ENCODE data around the gene TTC21B.

The TTC21B gene

DNA sequence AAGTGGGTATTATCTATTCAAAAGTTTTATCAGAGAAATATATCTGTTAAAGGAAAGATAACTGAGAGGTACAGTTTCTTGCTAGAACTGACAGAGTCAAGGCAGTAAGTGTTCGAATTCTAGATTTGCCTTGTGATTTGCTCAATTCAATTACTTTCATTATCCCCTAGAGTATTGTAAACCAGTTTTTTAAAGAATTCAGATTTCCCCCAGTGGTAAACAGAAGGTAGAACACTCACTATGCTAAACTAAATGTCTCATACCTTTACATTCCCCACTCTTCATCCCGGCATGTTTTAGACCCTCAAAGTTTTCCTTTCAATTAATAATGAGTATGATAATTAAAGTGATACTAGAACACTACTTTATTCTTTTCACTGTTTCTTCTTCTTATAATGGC is 28.6 kb downstream of the TTC21B start:
- no peak for DNase-seq (ENCODE audit: low read depth)

GRCh38 chr2:165920748-165921147 is 32.8 kb downstream of the TTC21B start:
- DNase-seq (ENCODE audit: low read depth): no peak

DNA sequence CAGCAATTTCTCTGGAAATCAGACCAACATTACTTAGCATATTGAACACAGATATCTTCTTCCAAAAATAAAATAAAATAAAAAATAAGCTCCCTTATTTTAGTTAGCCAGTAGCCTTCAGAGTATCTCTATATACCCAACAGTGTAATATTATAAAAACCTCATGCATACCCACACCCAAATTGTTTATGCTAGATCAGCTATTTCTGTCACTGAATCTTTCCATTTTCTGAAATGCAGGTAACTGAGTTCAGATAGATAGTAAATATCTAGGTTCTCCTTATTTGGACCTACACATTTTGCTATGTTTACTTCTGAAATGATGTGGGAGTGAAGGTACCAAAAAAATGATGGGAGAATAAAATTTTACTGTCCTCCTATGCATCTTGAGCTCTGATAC is 39.9 kb downstream of the TTC21B start:
- no peak for DNase-seq (ENCODE audit: low read depth)

GRCh38 chr2:165911981-165912380 is 41.6 kb downstream of the TTC21B start:
- no peak for DNase-seq (ENCODE audit: low read depth)

DNA sequence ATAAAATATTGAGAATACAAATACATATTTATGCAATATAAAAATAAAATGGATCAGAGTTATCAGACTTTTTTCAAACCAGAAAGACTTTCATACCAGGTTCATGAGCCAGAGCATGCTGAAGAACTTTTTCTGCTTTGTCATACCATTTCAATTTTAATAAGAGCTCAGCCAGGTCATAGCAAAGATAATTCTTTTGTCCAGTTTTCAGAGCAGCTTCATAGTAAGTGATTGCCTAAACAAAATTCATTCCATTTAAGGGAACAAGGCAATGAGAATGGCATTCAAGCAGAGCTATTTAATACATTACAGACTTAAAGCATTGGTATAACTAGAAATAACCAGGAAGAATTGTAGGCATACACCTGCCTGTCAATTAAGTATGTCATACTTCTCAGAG is 42.3 kb downstream of the TTC21B start:
- DNase-seq (ENCODE audit: low read depth): no peak

DNA sequence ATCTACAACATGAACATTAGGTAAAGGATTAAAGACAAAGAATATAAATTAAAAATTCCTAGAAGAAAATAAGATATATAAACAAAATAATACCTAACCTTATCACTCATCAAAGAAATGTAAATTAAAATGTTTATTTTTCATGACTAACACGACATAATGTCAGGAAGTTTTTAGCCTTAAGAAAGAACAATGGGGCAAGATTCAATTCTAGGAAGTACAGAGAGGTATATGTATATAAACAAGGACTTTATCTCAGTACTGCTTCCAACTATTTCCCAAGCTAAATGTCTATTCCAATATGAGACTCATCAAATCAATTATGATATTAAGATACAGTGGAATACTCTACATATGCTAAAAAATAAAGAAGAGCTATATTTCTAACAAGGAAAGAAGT is 44.1 kb downstream of the TTC21B start:
- no peak for DNase-seq (ENCODE audit: low read depth)

GRCh38 chr2:165905854-165906253 is 47.7 kb downstream of the TTC21B start:
- DNase-seq (ENCODE audit: low read depth): no peak

- no peak for DNase-seq (ENCODE audit: low read depth)
Observed at GRCh38 chr2:165905269-165905668, 48.3 kb downstream of the TTC21B start.

GRCh38 chr2:165904432-165904831 is 49.1 kb downstream of the TTC21B start:
- DNase-seq (ENCODE audit: low read depth): no peak

GRCh38 chr2:165903406-165903805 is 50.2 kb downstream of the TTC21B start:
- no peak for DNase-seq (ENCODE audit: low read depth)

DNA sequence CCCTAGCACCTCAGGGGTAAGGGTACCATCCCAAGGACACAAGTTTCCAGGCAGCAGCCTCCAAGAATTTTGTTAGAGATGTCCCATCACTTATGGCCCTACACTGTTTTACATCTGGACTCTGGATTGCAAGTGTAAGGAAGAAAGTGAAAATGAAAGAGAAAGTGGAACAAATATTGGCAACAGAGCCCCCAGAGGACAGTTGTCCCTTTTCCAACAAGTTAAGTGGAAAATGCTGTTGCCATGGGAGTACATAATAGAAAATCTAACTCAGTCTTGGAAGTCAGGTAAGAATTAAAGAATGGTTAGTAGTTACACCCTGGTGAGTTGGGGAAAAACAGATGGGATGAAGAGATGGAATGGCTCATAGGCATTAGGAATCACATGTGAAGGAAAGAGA is 50.6 kb downstream of the TTC21B start:
- DNase-seq (ENCODE audit: low read depth): no peak

DNA sequence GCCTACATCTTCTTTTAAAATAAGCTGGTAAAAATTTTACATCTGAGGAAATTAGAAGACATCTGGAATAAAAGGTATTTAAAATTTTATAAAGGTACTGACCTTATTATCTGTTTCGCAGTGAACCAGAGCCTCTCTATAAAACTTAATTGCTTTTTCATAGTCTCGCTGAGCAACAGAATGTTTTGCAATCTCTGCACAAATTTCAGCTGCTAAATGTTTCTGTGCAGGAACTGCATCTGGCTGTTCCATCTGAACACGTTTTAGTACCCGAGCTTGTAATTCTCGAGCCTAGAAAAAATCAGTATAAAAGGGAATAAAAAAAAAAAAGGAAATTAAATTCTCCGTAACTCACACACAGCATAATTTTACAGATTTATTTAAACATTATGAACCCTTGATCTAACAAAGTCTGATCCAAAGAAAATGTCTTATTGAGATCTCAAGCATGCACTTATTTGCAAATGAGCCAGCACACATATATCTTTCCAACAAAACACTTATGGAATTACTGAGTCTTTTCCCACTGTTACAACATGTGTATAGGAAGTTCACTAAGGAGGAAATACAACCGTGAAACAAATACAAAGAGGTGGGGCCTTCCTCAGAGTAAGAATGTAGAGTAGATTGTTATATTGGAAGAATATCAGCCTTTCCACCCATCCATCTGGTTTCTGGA is 51.8 kb downstream of the TTC21B start:
- DNase-seq (ENCODE audit: low read depth): no peak

- DNase-seq (ENCODE audit: low read depth): no peak
Observed at GRCh38 chr2:165899311-165899710, 54.3 kb downstream of the TTC21B start.

DNA sequence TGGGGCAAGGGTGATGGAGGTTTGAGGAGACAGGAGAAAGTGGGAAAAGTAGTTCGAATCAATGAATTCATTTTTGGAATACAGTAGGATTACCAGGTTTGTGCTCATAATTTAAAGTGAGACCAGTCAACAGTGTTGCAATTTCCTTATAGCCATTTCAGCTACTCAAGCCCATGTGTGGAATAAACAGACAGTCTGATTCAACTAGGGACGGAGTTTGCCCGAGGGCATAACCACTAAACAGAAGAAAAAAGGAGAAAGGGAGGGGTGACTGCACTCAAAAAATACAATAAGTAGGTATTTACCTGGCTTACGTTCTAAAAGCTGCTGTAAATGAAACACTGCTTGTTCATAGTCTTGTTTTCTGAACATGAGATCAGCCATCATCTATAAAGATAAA is 55.2 kb downstream of the TTC21B start:
- DNase-seq (ENCODE audit: low read depth): no peak

- DNase-seq (ENCODE audit: low read depth): no peak
Observed at GRCh38 chr2:165897726-165898125, 55.9 kb downstream of the TTC21B start.

DNA sequence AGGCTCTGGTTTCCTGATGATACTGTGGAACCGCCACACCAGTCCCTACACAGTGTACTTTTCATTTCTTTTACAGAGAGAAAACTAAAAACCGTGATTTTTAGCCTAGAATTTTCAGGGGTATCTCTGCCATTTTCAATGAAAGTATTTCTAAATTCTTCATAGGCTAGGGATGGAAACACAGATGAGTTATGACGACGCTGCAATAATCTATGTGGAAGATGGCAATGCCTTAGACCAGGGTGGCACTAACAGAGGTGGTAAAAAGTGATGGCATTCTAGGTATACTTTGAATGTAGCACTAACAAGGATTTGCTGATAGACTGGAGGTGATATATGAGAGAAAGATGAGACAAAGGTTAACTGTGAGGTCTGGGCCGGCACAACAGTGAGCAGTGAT is 56.5 kb downstream of the TTC21B start:
- DNase-seq (ENCODE audit: low read depth): no peak

GRCh38 chr2:165895974-165896373 is 57.6 kb downstream of the TTC21B start:
- no peak for DNase-seq (ENCODE audit: low read depth)

DNA sequence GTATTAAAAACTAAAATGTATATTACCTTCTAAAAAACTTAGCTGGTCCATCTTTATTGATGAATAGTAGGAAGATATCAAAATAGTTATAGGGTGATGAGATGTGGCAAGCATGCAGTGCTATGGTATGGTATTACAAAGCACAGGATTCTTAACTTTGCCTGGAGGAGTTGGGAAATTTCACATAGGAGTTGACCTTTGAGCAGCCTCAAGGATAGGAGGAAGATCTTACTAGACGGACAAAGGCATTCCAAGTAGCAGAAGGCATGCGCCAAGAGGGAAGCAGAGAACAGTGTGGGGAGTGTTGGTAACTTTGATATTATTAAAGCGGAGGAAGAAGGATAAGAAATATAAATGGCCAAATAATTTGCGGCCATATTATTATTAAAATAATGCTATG is 60.0 kb downstream of the TTC21B start:
- DNase-seq (ENCODE audit: low read depth): no peak

DNA sequence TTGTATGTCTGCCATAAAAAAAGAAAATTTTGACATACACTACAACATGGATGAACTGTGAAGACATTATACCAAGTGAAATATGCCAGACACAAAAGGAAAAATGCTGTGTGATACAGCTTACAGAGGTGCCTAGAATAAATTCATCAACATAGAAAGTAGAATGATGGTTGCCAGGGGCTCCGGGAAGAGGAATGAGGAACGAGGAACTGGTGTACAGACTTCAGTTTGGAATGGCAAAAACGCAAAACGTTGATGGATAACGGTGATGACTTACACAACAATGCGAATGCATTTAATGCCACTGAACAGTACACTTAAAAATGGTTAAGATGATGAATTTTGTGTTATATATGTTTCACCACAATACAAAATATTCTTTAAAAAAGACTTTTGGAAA is 61.0 kb downstream of the TTC21B start:
- no peak for DNase-seq (ENCODE audit: low read depth)

GRCh38 chr2:165891943-165892342 is 61.6 kb downstream of the TTC21B start:
- DNase-seq (ENCODE audit: low read depth): no peak

DNA sequence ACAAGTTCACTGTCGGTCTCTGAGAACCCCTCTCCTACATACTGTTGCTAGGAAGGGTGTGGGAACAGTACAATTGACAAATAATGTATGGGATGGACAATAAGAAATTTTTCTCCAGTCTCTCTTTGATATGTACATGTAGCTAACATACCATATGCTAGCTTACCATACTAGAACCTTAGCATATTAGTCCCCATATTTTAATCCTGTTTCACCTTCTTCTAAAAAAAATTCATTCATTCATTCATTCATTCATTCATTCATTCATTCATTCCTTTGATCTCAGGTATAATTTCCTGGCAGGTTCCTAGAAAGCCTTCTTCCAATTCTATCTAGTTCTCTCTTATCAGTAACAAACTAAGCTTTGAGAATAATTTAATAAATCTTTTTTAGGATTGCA is 62.2 kb downstream of the TTC21B start:
- no peak for DNase-seq (ENCODE audit: low read depth)

DNA sequence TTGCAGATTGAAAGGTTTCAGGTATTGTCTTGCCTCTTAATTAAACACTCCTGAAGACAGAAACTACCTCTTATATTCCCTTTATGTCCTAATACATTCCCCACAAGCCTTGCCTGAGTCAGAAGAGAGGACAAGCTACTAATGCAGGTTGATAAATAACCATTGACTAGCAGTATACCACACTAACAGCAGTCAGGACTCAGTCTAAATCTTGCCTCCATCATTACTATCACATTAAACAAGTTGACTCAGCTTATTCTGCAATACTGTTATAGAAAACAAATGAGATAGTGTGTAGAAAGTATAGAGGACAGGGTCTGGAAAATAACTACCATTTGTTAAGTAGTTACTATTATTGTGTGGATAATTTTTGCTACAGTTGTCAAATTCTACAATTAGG is 63.8 kb downstream of the TTC21B start:
- DNase-seq (ENCODE audit: low read depth): no peak

- DNase-seq (ENCODE audit: low read depth): no peak
Observed at GRCh38 chr2:165889158-165889557, 64.4 kb downstream of the TTC21B start.

GRCh38 chr2:165888171-165888570 is 65.4 kb downstream of the TTC21B start:
- DNase-seq (ENCODE audit: low read depth): no peak

All from stimulated activated CD8-positive, alpha-beta memory T cell treated with anti-CD3 and anti-CD28 coated beads, Interleukin-12 subunit alpha, Interleukin-12 subunit beta, amount 100 ng/mL, for 1 hour (primary cell).